Fibroblast of villous mesenchyme (primary cell): ENCODE data around the gene CTNNA3. TPM values are rescaled to one million over a fixed set of nuclear protein-coding genes. Genes with fewer than 3 reads are reported as not detected.
"Not testable (repeated sequence)": the region's sequence is repeated elsewhere in the genome, so short reads cannot be mapped to it uniquely, and the experiment has no call there.

Experiments used
- DNase-seq: peaks from one replicate; pipeline ENCODE4 v3.0.0-alpha.2; 2010; ENCODE audit warnings: low read depth
- H3K4me3 ChIP-seq: 2 replicates; pipeline ENCODE4 v1.5.1; 2011; ENCODE audit warnings: low read depth, mild to moderate bottlenecking, low read length
- CTCF ChIP-seq: IDR thresholded peaks from 2 replicates; pipeline ENCODE4 v1.5.1; 2012; ENCODE audit warnings: low read depth, mild to moderate bottlenecking, low read length; ENCODE audit not compliant: insufficient read depth
- total RNA-seq: library from RNA; depleted of rRNA; stranded (reverse); fragments of >200 nt; gene quantifications from 2 replicates; pipeline ENCODE4 v1.2.3, GENCODE V29; 2012

Gene CTNNA3
- under 0.01 TPM in 1 of 2 replicates, not detected in the other for total RNA-seq

GRCh38 chr10:67696029-67696428 lies at the start of gene CTNNA3:
CTNNA3 (minus strand) TSS chr10:67696195.
- no peak for TF ChIP-seq CTCF
- DNase-seq, result no peak
- no peak within 1 kb of the TSS for H3K4me3 ChIP-seq

- no peak overlapping the region for H3K4me3 ChIP-seq
- no peak for DNase-seq
- TF ChIP-seq CTCF, result no peak
Observed at GRCh38 chr10:67735430-67735829, 39.4 kb upstream of the CTNNA3 start.

GRCh38 chr10:67733511-67733910 lies 37.5 kb upstream of the CTNNA3 start:
- no peak overlapping the region for H3K4me3 ChIP-seq
- DNase-seq, result no peak
- TF ChIP-seq CTCF, result no peak

- no peak for DNase-seq
- no peak for TF ChIP-seq CTCF
- H3K4me3 ChIP-seq, result no peak overlapping the region
Observed at GRCh38 chr10:67725567-67725966, 29.6 kb upstream of the CTNNA3 start.

- no peak for TF ChIP-seq CTCF
- no peak for DNase-seq
- no peak overlapping the region for H3K4me3 ChIP-seq
Observed at GRCh38 chr10:67723601-67724000, 27.6 kb upstream of the CTNNA3 start.

GRCh38 chr10:67722113-67722512 lies 26.1 kb upstream of the CTNNA3 start:
- H3K4me3 ChIP-seq, result no peak overlapping the region
- no peak for TF ChIP-seq CTCF
- DNase-seq, result no peak

- H3K4me3 ChIP-seq, DNase-seq: not testable (repeated sequence)
Observed at GRCh38 chr10:67716455-67716854, 20.5 kb upstream of the CTNNA3 start.

GRCh38 chr10:67705921-67706320 lies 9.9 kb upstream of the CTNNA3 start:
- TF ChIP-seq CTCF, result no peak
- H3K4me3 ChIP-seq, result no peak overlapping the region
- no peak for DNase-seq

GRCh38 chr10:67699613-67700270 lies 3.7 kb upstream of the CTNNA3 start:
- H3K4me3 ChIP-seq, DNase-seq: not testable (repeated sequence)
